HCT116 (cell line): ENCODE data around the gene BUB3. TPM values are rescaled to one million over a fixed set of nuclear protein-coding genes. Genes with fewer than 3 reads are reported as not detected.

ENCODE experiments used
- ATAC-seq: fragments of 200-7000 bp; cut with Tn5 transposase; 2 replicates; pipeline ENCODE4 v1.9.1; 2020; ENCODE audit warnings: mild to moderate bottlenecking, moderate library complexity
- BruUV-seq: library from RNA; stranded (reverse); fragments of 400-500 nt; replicated peaks from 2 replicates; lab custom pipeline; 2021; lab: Mats Ljungman, UMichigan
- CTCF ChIA-PET: fragments of 300-600 bp; sonication (Branson Sonifier 250); formaldehyde crosslinking; loops from one replicate; lab custom pipeline; 2021; ENCODE audit warnings: antibody characterized with exemption; lab: Charles Lee
- POLR2A ChIA-PET: fragments of 300-600, 350-600 bp; sonication (Branson Sonifier 250); formaldehyde crosslinking; loops from one replicate; lab custom pipeline; 2021; ENCODE audit warnings: antibody characterized with exemption; lab: Charles Lee
- RAD21 ChIA-PET, 2 experiments: fragments of 300-600 bp; sonication (Branson Sonifier 250); formaldehyde crosslinking; loops; one replicate each; lab custom pipeline; 2023; ENCODE audit warnings: low total read pairs in 2 of 2; ENCODE audit not compliant: uncharacterized antibody in 2 of 2, unreplicated experiment in 2 of 2, low non-redundant PET in 1 of 2; lab: Charles Lee
- DNase-seq: peaks from one replicate; pipeline ENCODE4 v3.0.0-alpha.2; 2010; ENCODE audit warnings: low read depth, low spot score
- H2AFZ ChIP-seq: fragments of 200-600 bp; shearing (Covaris generic), sonication (generic); 2 replicates; pipeline ENCODE4 v1.6.1; 2017; ENCODE audit warnings: low read depth, mixed run types, mixed read lengths, antibody characterized with exemption, low read length; ENCODE audit not compliant: poor library complexity, severe bottlenecking
- H3K27ac ChIP-seq: 2 replicates; pipeline ENCODE4 v1.5.1; 2012; ENCODE audit warnings: low read depth, low read length
- H3K27me3 ChIP-seq: fragments of 200-600 bp; sonication (generic); 2 replicates; pipeline ENCODE4 v1.6.1; 2016; ENCODE audit warnings: mixed run types, low read length, mixed read lengths; ENCODE audit not compliant: insufficient read depth
- H3K36me3 ChIP-seq, 2 experiments: fragments of 200-500 bp in 1 of 2; fragments of 200-600 bp in 1 of 2; sonication (Bioruptor generic) in 1 of 2; sonication (generic) in 1 of 2; 2 replicates each; pipeline versions ENCODE4 v1.5.1 to v1.6.1; 2014 to 2016; ENCODE audit warnings: low read length in 2 of 2, inconsistent platforms in 1 of 2, mixed read lengths in 1 of 2, mixed run types in 1 of 2; ENCODE audit not compliant: insufficient read depth in 2 of 2, control insufficient read depth in 1 of 2
- H3K4me1 ChIP-seq, 2 experiments: fragments of 200-600 bp in 1 of 2; sonication (generic) in 1 of 2; 2 replicates each; pipeline versions ENCODE4 v1.5.1 to v1.6.1; 2012 to 2017; ENCODE audit warnings: low read length in 2 of 2, inconsistent platforms in 1 of 2, mild to moderate bottlenecking in 1 of 2, mixed read lengths in 1 of 2, mixed run types in 1 of 2, moderate library complexity in 1 of 2; ENCODE audit not compliant: insufficient read depth in 2 of 2, control insufficient read depth in 1 of 2
- H3K4me2 ChIP-seq: fragments of 200-600 bp; sonication (generic); 2 replicates; pipeline ENCODE4 v1.6.1; 2017; ENCODE audit warnings: mixed run types, low read length, mixed read lengths
- H3K4me3 ChIP-seq, 2 experiments: fragments of 200-600 bp in 1 of 2; sonication (generic) in 1 of 2; replicated peaks in 1 of 2; 2 replicates each; pipeline ENCODE4 v1.5.1; 2011 to 2016; ENCODE audit warnings: low read length in 2 of 2, control low read depth in 1 of 2, low read depth in 1 of 2, mild to moderate bottlenecking in 1 of 2, mixed read lengths in 1 of 2, mixed run types in 1 of 2
- H3K79me2 ChIP-seq: fragments of 200-600 bp; sonication (generic); 2 replicates; pipeline ENCODE4 v1.6.1; 2017; ENCODE audit warnings: mild to moderate bottlenecking, mixed run types, low read length, moderate library complexity, mixed read lengths; ENCODE audit not compliant: insufficient read depth
- H3K9ac ChIP-seq: fragments of 200-600 bp; sonication (generic); 2 replicates; pipeline ENCODE4 v1.6.1; 2016; ENCODE audit warnings: low read length, mixed read lengths
- H3K9me2 ChIP-seq: fragments of 200-600 bp; sonication (generic), shearing (Covaris generic); 2 replicates; pipeline ENCODE4 v1.6.1; 2017; ENCODE audit warnings: mixed run types, mild to moderate bottlenecking, moderate library complexity; ENCODE audit not compliant: insufficient read depth
- H3K9me3 ChIP-seq, 2 experiments: fragments of 200-500 bp in 1 of 2; fragments of 200-600 bp in 1 of 2; sonication (Bioruptor generic) in 1 of 2; sonication (generic) in 1 of 2; 2 replicates each; pipeline ENCODE4 v1.6.1; 2014 to 2017; ENCODE audit warnings: low read length in 2 of 2, mixed read lengths in 2 of 2, inconsistent platforms in 1 of 2, low read depth in 1 of 2, mild to moderate bottlenecking in 1 of 2, mixed run types in 1 of 2, moderate library complexity in 1 of 2; ENCODE audit not compliant: control insufficient read depth in 1 of 2, insufficient read depth in 1 of 2
- H4K20me1 ChIP-seq: fragments of 200-600 bp; sonication (generic), shearing (Covaris generic); 2 replicates; pipeline ENCODE4 v1.6.1; 2017; ENCODE audit warnings: mixed run types, mild to moderate bottlenecking, moderate library complexity; ENCODE audit not compliant: insufficient read depth
- CEBPB ChIP-seq: IDR thresholded peaks from 2 replicates; pipeline ENCODE4 v1.6.1; 2012; ENCODE audit warnings: low read depth
- EGR1 ChIP-seq: IDR thresholded peaks from 2 replicates; pipeline ENCODE4 v1.6.1; 2012; ENCODE audit warnings: low read depth
- EZH2phosphoT487 ChIP-seq: fragments of 200-600 bp; IDR thresholded peaks from 2 replicates; pipeline ENCODE4 v1.6.1; 2018; ENCODE audit warnings: antibody characterized with exemption, borderline replicate concordance
- FOSL1 ChIP-seq: IDR thresholded peaks from 2 replicates; pipeline ENCODE4 v1.6.1; 2012; ENCODE audit warnings: low read depth
- JUND ChIP-seq: IDR thresholded peaks from 2 replicates; pipeline ENCODE4 v1.6.1; 2012
- MAX ChIP-seq: IDR thresholded peaks from 2 replicates; pipeline ENCODE4 v1.6.1; 2012
- POLR2A ChIP-seq: IDR thresholded peaks from 2 replicates; pipeline ENCODE4 v1.7.0; 2011; ENCODE audit warnings: borderline replicate concordance; ENCODE audit not compliant: insufficient read depth, insufficient read length; ENCODE audit errors: extremely low read depth
- POLR2AphosphoS5 ChIP-seq: IDR thresholded peaks from 2 replicates; pipeline ENCODE4 v1.6.1; 2011; ENCODE audit warnings: mild to moderate bottlenecking, low read depth, low read length, moderate library complexity
- SIN3A ChIP-seq: IDR thresholded peaks from 2 replicates; pipeline ENCODE4 v1.6.1; 2012; ENCODE audit warnings: low read depth
- SP1 ChIP-seq: IDR thresholded peaks from 2 replicates; pipeline ENCODE4 v1.6.1; 2012; ENCODE audit warnings: low read depth
- SRF ChIP-seq: IDR thresholded peaks from 2 replicates; pipeline ENCODE4 v1.6.1; 2012; ENCODE audit warnings: low read depth
- YY1 ChIP-seq: IDR thresholded peaks from 2 replicates; pipeline ENCODE4 v1.6.1; 2011; ENCODE audit warnings: low read length, low read depth, moderate library complexity, mild to moderate bottlenecking; ENCODE audit not compliant: insufficient replicate concordance; ENCODE audit errors: extremely low read depth
- ZNF274 ChIP-seq: fragments of 200-500 bp; sonication (Bioruptor generic); IDR thresholded peaks from 2 replicates; pipeline ENCODE4 v1.6.1; 2014; ENCODE audit warnings: mild to moderate bottlenecking, low read depth, low read length, inconsistent platforms
- intact Hi-C: fragments of 100-400 bp; cut with micrococcal nuclease; formaldehyde crosslinking; loops from 2 replicates; pipeline ENCODE4 v1.10.0; 2022
- total RNA-seq: library from RNA; stranded (reverse); gene quantifications from one replicate; pipeline ENCODE4 v1.2.1, GENCODE V29; 2021; ENCODE audit not compliant: unreplicated experiment
- TF ChIP-seq, protein P1 (sequence below): IDR thresholded peaks from 2 replicates; pipeline ENCODE4 v1.6.1; 2012; ENCODE audit warnings: low read depth
- TF ChIP-seq, protein P2 (sequence below): IDR thresholded peaks from 2 replicates; pipeline ENCODE4 v1.6.1; 2012
- TF ChIP-seq, protein P3 (sequence below): IDR thresholded peaks from 2 replicates; pipeline ENCODE4 v1.6.1; 2011; ENCODE audit warnings: mild to moderate bottlenecking, low read length, moderate library complexity; ENCODE audit not compliant: insufficient replicate concordance; ENCODE audit errors: extremely low read depth
- TF ChIP-seq, protein P4 (sequence below), 3 experiments: fragments of 200-600 bp in 1 of 3; sonication (generic) in 1 of 3; IDR thresholded peaks in 2 of 3; conservative IDR thresholded peaks in 1 of 3; 2 replicates each; pipeline ENCODE4 v1.5.1; 2012 to 2017; ENCODE audit warnings: low read depth in 2 of 3, low read length in 2 of 3, antibody characterized with exemption in 1 of 3, borderline replicate concordance in 1 of 3, control low read depth in 1 of 3, mild to moderate bottlenecking in 1 of 3, mixed read lengths in 1 of 3, mixed run types in 1 of 3, moderate library complexity in 1 of 3; ENCODE audit not compliant: insufficient read depth in 1 of 3

The BUB3 gene
- total RNA-seq, 1 experiment from 2014 or later = 271 TPM

- intact Hi-C loops = no loop called here
- CTCF ChIA-PET = no interaction called here
- no peak overlapping the region for H3K9ac ChIP-seq
- no peak for ATAC-seq
- RAD21 ChIA-PET = no interaction called here
- no TSS peak for BruUV-seq
- H3K36me3 ChIP-seq = peaks cover 4 to 13% of the 10 kb centered on the region in 2 experiments
- H3K9me3 ChIP-seq = no peaks in the 10 kb centered on the region
- H2AFZ ChIP-seq = no peak overlapping the region
- H3K9me2 ChIP-seq = no peaks in the 10 kb centered on the region
- H3K27ac ChIP-seq = no peak overlapping the region
- no peak overlapping the region for H3K4me2 ChIP-seq
- no peaks in the 10 kb centered on the region for H3K27me3 ChIP-seq
- POLR2A ChIA-PET = no interaction called here
- H3K4me3 ChIP-seq = no peak overlapping the region
- TF ChIP-seq, protein P1, sequence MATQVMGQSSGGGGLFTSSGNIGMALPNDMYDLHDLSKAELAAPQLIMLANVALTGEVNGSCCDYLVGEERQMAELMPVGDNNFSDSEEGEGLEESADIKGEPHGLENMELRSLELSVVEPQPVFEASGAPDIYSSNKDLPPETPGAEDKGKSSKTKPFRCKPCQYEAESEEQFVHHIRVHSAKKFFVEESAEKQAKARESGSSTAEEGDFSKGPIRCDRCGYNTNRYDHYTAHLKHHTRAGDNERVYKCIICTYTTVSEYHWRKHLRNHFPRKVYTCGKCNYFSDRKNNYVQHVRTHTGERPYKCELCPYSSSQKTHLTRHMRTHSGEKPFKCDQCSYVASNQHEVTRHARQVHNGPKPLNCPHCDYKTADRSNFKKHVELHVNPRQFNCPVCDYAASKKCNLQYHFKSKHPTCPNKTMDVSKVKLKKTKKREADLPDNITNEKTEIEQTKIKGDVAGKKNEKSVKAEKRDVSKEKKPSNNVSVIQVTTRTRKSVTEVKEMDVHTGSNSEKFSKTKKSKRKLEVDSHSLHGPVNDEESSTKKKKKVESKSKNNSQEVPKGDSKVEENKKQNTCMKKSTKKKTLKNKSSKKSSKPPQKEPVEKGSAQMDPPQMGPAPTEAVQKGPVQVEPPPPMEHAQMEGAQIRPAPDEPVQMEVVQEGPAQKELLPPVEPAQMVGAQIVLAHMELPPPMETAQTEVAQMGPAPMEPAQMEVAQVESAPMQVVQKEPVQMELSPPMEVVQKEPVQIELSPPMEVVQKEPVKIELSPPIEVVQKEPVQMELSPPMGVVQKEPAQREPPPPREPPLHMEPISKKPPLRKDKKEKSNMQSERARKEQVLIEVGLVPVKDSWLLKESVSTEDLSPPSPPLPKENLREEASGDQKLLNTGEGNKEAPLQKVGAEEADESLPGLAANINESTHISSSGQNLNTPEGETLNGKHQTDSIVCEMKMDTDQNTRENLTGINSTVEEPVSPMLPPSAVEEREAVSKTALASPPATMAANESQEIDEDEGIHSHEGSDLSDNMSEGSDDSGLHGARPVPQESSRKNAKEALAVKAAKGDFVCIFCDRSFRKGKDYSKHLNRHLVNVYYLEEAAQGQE = no peak
- TF ChIP-seq SIN3A (no peak), CEBPB (no peak), MAX (no peak), POLR2AphosphoS5 (no peak), YY1 (no peak), JUND (no peak), SP1 (no peak), FOSL1 (no peak), ZNF274 (no peak), EGR1 (no peak), EZH2phosphoT487 (no peak), SRF (no peak), POLR2A (no peak)
- TF ChIP-seq, protein P2, sequence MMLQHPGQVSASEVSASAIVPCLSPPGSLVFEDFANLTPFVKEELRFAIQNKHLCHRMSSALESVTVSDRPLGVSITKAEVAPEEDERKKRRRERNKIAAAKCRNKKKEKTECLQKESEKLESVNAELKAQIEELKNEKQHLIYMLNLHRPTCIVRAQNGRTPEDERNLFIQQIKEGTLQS = no peak
- TF ChIP-seq, protein P3, sequence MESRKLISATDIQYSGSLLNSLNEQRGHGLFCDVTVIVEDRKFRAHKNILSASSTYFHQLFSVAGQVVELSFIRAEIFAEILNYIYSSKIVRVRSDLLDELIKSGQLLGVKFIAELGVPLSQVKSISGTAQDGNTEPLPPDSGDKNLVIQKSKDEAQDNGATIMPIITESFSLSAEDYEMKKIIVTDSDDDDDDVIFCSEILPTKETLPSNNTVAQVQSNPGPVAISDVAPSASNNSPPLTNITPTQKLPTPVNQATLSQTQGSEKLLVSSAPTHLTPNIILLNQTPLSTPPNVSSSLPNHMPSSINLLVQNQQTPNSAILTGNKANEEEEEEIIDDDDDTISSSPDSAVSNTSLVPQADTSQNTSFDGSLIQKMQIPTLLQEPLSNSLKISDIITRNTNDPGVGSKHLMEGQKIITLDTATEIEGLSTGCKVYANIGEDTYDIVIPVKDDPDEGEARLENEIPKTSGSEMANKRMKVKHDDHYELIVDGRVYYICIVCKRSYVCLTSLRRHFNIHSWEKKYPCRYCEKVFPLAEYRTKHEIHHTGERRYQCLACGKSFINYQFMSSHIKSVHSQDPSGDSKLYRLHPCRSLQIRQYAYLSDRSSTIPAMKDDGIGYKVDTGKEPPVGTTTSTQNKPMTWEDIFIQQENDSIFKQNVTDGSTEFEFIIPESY = no peak
- TF ChIP-seq, protein P4, sequence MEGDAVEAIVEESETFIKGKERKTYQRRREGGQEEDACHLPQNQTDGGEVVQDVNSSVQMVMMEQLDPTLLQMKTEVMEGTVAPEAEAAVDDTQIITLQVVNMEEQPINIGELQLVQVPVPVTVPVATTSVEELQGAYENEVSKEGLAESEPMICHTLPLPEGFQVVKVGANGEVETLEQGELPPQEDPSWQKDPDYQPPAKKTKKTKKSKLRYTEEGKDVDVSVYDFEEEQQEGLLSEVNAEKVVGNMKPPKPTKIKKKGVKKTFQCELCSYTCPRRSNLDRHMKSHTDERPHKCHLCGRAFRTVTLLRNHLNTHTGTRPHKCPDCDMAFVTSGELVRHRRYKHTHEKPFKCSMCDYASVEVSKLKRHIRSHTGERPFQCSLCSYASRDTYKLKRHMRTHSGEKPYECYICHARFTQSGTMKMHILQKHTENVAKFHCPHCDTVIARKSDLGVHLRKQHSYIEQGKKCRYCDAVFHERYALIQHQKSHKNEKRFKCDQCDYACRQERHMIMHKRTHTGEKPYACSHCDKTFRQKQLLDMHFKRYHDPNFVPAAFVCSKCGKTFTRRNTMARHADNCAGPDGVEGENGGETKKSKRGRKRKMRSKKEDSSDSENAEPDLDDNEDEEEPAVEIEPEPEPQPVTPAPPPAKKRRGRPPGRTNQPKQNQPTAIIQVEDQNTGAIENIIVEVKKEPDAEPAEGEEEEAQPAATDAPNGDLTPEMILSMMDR (IDR thresholded peaks at IDR 0.05 in 2 of 3, conservative IDR thresholded peaks at IDR 0.05 in 1 of 3; ENCODE audit: borderline replicate concordance in 1 of 3, insufficient read depth in 1 of 3, low read depth in 2 of 3, low read length in 2 of 3) = no peak
- TF ChIP-seq, all 23 proteins: peak for 0
- Histone ChIP-seq H3K4me1 (peaks cover 8 to 17% of the 10 kb centered on the region in 2 experiments; a peak in 3 of 4 replicates), H3K79me2 (peaks cover 19% of the 10 kb centered on the region), H4K20me1 (no peaks in the 10 kb centered on the region; the same call in 1 of the 2 replicates)
- no peak for DNase-seq
These were observed 3.0 kb upstream of the BUB3 start for GRCh38 chr10:123150986-123151736.
